Measurements from ENCODE around the gene PIAS4. TPM values are rescaled to one million over a fixed set of nuclear protein-coding genes. Genes with fewer than 3 reads are reported as not detected.

The PIAS4 gene
- total and polyA plus RNA-seq, 9 of the 15 experiments (the other 6 are each of a cell fraction or from before 2014, with no cell fraction given): 0.27 to 34.9 (median 14.4) TPM

DNA sequence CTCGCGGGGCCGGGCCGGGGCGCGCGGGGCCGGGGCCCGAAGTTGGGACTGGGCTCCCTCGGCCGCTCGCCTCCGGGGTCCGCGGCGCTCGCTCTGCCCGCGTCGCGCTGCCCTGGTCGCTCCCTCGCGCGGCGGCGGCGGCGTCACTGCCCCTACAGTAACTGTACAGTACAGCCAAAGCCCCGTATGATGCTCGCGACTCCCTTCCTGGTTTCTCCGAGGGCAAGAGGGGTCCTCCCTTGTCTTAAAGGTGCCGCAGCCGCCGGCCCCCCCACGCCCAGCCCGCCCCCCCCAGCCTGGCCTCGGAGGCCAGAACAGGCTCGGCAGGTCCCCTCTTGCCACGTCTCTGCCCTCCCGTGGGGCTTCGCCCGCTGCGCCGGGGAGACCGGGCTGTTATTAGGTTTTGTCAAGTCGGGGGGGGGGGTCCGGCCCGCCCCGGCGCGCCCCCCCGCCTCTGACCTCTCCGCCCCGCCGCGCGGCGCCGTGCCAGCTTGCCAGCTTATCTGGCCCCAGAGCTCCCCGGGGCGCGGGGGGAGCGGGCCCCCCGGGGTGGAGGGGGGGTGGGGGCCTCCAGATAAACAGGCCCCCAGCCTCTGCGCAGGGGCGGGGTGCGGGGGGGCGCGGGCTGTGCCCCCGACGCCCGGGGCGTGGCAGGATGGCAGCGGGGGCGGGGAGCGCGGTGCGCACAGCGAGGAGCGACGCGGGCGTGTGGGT, 59.3 kb downstream of the PIAS4 start, which contains the start of gene ZBTB7A (continued):
- TF ChIP-seq, protein P1, sequence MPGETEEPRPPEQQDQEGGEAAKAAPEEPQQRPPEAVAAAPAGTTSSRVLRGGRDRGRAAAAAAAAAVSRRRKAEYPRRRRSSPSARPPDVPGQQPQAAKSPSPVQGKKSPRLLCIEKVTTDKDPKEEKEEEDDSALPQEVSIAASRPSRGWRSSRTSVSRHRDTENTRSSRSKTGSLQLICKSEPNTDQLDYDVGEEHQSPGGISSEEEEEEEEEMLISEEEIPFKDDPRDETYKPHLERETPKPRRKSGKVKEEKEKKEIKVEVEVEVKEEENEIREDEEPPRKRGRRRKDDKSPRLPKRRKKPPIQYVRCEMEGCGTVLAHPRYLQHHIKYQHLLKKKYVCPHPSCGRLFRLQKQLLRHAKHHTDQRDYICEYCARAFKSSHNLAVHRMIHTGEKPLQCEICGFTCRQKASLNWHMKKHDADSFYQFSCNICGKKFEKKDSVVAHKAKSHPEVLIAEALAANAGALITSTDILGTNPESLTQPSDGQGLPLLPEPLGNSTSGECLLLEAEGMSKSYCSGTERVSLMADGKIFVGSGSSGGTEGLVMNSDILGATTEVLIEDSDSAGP (CRISPR knock-in tag; IDR thresholded peaks at IDR 0.05): peak; percentile 89
- TF ChIP-seq HCFC1 (IDR thresholded peaks at IDR 0.05; ENCODE audit: low read depth, low read length) (peak; percentile 29; the same call in 1 of the 2 replicates), CCNT2 (IDR thresholded peaks at IDR 0.05; ENCODE audit: borderline replicate concordance, extremely low read depth, insufficient read length, low read depth, low read length) (peak; percentile 84), CREM (IDR thresholded peaks at IDR 0.05; ENCODE audit: low read depth) (peak; percentile 86), HEY1 (CRISPR knock-in tag; IDR thresholded peaks at IDR 0.05; ENCODE audit: borderline replicate concordance) (no peak), TSC22D4 (tag; IDR thresholded peaks at IDR 0.05) (no peak), ZNF507 (tag; conservative IDR thresholded peaks at IDR 0.05) (no peak), RAD51 (IDR thresholded peaks at IDR 0.05; ENCODE audit: borderline replicate concordance, low read depth) (no peak), ZBTB7A (IDR thresholded peaks at IDR 0.05; ENCODE audit: borderline replicate concordance, control insufficient read depth, low read depth, low read length) (peak; percentile 64), ZFP36 (IDR thresholded peaks at IDR 0.05; ENCODE audit: low read depth, low read length, partially characterized antibody) (no peak)
- TF ChIP-seq, protein P2, sequence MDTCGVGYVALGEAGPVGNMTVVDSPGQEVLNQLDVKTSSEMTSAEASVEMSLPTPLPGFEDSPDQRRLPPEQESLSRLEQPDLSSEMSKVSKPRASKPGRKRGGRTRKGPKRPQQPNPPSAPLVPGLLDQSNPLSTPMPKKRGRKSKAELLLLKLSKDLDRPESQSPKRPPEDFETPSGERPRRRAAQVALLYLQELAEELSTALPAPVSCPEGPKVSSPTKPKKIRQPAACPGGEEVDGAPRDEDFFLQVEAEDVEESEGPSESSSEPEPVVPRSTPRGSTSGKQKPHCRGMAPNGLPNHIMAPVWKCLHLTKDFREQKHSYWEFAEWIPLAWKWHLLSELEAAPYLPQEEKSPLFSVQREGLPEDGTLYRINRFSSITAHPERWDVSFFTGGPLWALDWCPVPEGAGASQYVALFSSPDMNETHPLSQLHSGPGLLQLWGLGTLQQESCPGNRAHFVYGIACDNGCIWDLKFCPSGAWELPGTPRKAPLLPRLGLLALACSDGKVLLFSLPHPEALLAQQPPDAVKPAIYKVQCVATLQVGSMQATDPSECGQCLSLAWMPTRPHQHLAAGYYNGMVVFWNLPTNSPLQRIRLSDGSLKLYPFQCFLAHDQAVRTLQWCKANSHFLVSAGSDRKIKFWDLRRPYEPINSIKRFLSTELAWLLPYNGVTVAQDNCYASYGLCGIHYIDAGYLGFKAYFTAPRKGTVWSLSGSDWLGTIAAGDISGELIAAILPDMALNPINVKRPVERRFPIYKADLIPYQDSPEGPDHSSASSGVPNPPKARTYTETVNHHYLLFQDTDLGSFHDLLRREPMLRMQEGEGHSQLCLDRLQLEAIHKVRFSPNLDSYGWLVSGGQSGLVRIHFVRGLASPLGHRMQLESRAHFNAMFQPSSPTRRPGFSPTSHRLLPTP (IDR thresholded peaks at IDR 0.05; ENCODE audit: borderline replicate concordance, extremely low read depth, insufficient read length): no peak
- TF ChIP-seq, protein P3, sequence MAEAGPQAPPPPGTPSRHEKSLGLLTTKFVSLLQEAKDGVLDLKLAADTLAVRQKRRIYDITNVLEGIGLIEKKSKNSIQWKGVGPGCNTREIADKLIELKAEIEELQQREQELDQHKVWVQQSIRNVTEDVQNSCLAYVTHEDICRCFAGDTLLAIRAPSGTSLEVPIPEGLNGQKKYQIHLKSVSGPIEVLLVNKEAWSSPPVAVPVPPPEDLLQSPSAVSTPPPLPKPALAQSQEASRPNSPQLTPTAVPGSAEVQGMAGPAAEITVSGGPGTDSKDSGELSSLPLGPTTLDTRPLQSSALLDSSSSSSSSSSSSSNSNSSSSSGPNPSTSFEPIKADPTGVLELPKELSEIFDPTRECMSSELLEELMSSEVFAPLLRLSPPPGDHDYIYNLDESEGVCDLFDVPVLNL (CRISPR knock-in tag; IDR thresholded peaks at IDR 0.05; ENCODE audit: low read depth): no peak
